ENCODE data around the gene KCNK13. TPM values are rescaled to one million over a fixed set of nuclear protein-coding genes. Genes with fewer than 3 reads are reported as not detected.

KCNK13 gene
- total RNA-seq, 1 experiment from 2014 or later: not detected

DNA sequence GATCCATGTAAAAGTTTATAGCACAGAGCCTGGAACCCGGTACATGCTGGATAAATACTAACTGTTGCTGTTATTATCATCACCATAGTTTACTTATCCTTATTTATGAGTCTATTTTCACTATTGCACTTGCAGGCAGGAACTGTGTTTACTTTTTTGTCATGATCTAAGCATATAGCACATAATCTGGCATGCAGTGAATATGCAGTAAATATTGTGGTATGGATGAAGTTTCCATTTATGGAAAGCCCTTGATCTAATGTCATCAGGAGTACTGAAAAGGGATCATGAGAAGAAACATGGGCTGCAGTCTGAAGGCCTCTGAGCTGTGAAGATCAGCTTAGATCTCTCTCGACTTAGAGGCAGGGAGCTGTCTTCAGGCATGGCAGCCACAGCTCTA, 91.6 kb downstream of the KCNK13 start:
- Histone ChIP-seq H3K27me3 (ENCODE audit: control insufficient read depth, insufficient read depth, low read length) (no peaks in the 10 kb centered on the region), H3K27ac (ENCODE audit: low read length) (no peak overlapping the region), H3K36me3 (ENCODE audit: control insufficient read depth, insufficient read depth, low read length) (no peaks in the 10 kb centered on the region), H3K4me1 (ENCODE audit: control insufficient read depth, insufficient read depth, low read length) (no peaks in the 10 kb centered on the region), H3K9me3 (ENCODE audit: control insufficient read depth, insufficient read depth, low read depth, low read length) (no peaks in the 10 kb centered on the region), H3K4me3 (ENCODE audit: low read depth in 2 of 2, low read length in 2 of 2) (no peak overlapping the region)
- no TSS peak for BruUV-seq (replicated peaks)
- in situ Hi-C loops (cut with HindIII; ENCODE audit: low pct_unique_long_range_greater_than_20kb, low sequenced_read_pairs) (no loop called here), intact Hi-C loops (cut with micrococcal nuclease; ENCODE audit: unreplicated experiment) (no loop called here)
- no peak for DNase-seq (ENCODE audit: low read depth, low spot score)
- ChIA-PET POLR2A (no interaction called here), CTCF (no interaction called here)
- TF ChIP-seq, protein P1, sequence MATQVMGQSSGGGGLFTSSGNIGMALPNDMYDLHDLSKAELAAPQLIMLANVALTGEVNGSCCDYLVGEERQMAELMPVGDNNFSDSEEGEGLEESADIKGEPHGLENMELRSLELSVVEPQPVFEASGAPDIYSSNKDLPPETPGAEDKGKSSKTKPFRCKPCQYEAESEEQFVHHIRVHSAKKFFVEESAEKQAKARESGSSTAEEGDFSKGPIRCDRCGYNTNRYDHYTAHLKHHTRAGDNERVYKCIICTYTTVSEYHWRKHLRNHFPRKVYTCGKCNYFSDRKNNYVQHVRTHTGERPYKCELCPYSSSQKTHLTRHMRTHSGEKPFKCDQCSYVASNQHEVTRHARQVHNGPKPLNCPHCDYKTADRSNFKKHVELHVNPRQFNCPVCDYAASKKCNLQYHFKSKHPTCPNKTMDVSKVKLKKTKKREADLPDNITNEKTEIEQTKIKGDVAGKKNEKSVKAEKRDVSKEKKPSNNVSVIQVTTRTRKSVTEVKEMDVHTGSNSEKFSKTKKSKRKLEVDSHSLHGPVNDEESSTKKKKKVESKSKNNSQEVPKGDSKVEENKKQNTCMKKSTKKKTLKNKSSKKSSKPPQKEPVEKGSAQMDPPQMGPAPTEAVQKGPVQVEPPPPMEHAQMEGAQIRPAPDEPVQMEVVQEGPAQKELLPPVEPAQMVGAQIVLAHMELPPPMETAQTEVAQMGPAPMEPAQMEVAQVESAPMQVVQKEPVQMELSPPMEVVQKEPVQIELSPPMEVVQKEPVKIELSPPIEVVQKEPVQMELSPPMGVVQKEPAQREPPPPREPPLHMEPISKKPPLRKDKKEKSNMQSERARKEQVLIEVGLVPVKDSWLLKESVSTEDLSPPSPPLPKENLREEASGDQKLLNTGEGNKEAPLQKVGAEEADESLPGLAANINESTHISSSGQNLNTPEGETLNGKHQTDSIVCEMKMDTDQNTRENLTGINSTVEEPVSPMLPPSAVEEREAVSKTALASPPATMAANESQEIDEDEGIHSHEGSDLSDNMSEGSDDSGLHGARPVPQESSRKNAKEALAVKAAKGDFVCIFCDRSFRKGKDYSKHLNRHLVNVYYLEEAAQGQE (IDR thresholded peaks at IDR 0.05; ENCODE audit: insufficient read depth in 1 of 2, low read depth in 2 of 2, low read length in 1 of 2): no peak
- ATAC-seq: no peak

DNA sequence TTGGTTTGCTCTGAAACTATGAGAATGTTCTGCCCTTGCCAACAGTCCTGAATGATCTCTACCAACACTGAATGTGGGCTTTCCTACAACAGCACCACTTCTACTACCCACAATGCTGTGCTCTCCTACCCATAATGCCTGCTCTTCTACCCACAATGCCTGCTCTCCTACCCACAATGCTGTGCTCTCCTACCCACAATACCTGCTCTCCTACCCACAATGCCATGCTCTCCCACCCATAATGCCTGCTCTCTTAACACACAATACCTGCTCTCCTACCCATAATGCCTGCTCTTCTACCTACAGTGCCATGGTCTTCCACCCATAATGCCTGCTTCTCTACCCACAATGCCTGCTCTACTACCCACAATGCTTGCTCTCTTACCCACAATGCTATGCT, 92.3 kb downstream of the KCNK13 start:
- no peaks in the 10 kb centered on the region for H3K9me3 ChIP-seq (ENCODE audit: control insufficient read depth, insufficient read depth, low read depth, low read length)
- no TSS peak for BruUV-seq (replicated peaks)
- no peak overlapping the region for H3K27ac ChIP-seq (ENCODE audit: low read length)
- intact Hi-C loops (cut with micrococcal nuclease; ENCODE audit: unreplicated experiment) (no loop called here), in situ Hi-C loops (cut with HindIII; ENCODE audit: low pct_unique_long_range_greater_than_20kb, low sequenced_read_pairs) (no loop called here)
- TF ChIP-seq SIN3A (IDR thresholded peaks at IDR 0.05; ENCODE audit: borderline replicate concordance, insufficient read depth, low read depth, low read length) (no peak), POLR2AphosphoS5 (IDR thresholded peaks at IDR 0.05; ENCODE audit: low read depth, low read length) (no peak), TCF7L2 (IDR thresholded peaks at IDR 0.05; ENCODE audit: low read depth, low read length) (no peak)
- TF ChIP-seq, protein P1 (IDR thresholded peaks at IDR 0.05; ENCODE audit: insufficient read depth in 1 of 2, low read depth in 2 of 2, low read length in 1 of 2): no peak
- TF ChIP-seq, protein P2, sequence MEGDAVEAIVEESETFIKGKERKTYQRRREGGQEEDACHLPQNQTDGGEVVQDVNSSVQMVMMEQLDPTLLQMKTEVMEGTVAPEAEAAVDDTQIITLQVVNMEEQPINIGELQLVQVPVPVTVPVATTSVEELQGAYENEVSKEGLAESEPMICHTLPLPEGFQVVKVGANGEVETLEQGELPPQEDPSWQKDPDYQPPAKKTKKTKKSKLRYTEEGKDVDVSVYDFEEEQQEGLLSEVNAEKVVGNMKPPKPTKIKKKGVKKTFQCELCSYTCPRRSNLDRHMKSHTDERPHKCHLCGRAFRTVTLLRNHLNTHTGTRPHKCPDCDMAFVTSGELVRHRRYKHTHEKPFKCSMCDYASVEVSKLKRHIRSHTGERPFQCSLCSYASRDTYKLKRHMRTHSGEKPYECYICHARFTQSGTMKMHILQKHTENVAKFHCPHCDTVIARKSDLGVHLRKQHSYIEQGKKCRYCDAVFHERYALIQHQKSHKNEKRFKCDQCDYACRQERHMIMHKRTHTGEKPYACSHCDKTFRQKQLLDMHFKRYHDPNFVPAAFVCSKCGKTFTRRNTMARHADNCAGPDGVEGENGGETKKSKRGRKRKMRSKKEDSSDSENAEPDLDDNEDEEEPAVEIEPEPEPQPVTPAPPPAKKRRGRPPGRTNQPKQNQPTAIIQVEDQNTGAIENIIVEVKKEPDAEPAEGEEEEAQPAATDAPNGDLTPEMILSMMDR (IDR thresholded peaks at IDR 0.05): no peak
- POLR2A ChIA-PET: no interaction called here
- ATAC-seq (no peak), DNase-seq (ENCODE audit: low read depth, low spot score) (no peak)
- H3K4me3 ChIP-seq (ENCODE audit: low read depth in 2 of 2, low read length in 2 of 2): no peak overlapping the region
- H3K4me1 ChIP-seq (ENCODE audit: control insufficient read depth, insufficient read depth, low read length): no peaks in the 10 kb centered on the region
- CTCF ChIA-PET: no interaction called here
- no peaks in the 10 kb centered on the region for H3K27me3 ChIP-seq (ENCODE audit: control insufficient read depth, insufficient read depth, low read length)
- H3K36me3 ChIP-seq (ENCODE audit: control insufficient read depth, insufficient read depth, low read length): no peaks in the 10 kb centered on the region

Measured in Panc1 (cell line).